NCI-H226 (cell line): ENCODE data around the gene RMND5A.

ENCODE experiments used
- DNase-seq: peaks from one replicate; pipeline ENCODE4 v3.0.0-alpha.2; 2015

Gene RMND5A

GRCh38 chr2:86768189-86768949 is 48.3 kb downstream of the RMND5A start:
- DNase-seq = peak; percentile 56

DNA sequence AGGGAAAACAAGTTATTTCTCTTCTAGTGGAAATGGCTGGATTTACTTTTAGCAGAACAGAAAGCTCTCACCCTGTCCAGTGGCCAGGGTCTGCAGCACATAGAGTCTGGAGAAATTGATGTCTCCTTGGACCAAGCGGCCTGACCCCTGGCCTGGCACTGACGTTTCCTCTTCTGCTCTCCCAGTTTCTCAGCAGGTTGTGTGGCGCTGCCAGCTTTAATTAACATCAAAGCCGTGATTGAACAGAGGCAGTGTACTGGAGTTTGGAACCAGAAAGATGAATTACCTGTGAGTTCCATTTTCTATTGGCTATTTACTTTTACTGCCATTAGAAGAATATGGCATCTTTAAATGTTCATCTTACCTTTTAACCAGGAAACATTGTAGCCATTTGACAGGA is 49.7 kb downstream of the RMND5A start:
- no peak for DNase-seq

DNA sequence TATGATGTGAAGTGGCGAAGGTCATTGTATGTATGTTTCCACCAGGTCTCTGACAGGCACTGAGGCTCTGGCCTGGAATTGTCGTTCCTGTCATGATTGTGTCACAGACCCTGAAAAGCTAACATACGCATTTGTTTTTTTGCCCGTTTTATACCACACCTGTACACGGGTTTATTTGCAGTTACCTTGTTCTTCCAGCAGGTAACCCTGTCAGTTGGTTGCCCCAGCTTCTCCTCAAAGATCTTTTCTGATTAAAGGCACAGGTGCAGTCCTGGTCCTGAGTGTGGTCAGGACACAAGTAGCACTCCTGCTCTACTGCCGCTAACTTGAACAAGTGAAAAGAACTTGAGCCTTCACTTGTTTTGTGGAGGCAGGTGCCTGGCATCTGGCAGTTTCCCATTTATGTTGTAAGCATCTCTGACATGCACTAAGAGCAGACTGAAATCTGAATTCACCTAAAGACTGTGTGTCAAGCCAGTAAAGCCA is 50.8 kb downstream of the RMND5A start:
- no peak for DNase-seq

GRCh38 chr2:86772611-86773010 is 52.5 kb downstream of the RMND5A start:
- no peak for DNase-seq

DNA sequence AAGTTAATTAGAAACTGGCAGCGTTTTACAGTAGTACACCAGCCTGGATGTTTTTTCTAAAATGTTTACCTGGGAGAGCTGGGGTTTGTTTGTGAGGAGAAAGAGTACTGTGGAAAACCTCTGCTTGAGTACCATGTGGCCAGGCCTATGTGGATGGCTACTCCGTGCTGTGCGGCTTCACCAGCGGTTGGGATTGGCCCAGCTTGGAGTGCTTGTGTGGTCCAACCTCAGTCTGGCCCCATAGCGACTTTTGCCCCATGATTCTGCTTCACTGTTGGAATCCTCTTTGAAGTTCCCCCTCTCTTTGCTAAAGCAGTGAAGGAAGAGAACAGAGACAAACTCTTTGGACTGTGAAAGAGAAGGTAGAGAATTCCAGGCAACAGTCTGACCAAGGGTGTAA is 54.8 kb downstream of the RMND5A start:
- no peak for DNase-seq

DNA sequence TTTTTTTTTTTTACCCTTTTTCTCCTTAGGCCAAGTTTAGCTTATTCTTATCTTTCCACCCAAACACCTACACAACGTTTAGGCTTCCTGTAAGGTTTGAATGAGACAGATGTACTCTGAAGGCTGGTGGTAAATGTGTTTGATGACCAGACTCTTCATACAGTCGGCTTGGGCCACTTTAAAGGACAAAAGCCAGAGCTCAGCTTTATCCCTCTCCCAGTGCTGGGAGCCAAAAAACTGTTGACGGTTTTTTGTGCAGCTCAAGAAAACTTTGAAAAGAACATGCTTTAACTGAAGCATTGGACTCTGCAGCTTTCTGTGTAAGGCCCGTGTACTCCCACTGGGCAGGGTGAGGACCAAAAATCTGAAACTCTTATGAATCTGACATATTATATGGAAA is 55.2 kb downstream of the RMND5A start:
- DNase-seq = no peak

DNA sequence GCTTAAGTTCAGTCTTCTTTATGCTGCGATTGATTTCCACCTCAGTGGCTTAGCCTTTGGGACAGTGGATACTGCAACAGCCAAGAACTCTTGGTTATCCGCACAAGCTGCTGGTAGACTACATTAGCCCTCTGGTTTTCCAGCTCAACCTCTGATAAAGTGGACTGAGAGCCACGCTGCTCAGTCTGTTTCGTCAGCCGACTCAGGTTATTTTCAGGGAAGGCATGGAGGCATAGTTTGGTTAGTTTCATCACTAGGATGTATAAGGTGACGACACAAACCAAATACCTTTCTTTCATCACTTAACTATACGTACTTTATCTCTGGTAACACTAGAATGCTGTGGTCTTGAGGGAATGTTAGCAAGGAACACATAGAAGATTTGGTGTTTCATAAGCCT is 56.4 kb downstream of the RMND5A start:
- no peak for DNase-seq

DNA sequence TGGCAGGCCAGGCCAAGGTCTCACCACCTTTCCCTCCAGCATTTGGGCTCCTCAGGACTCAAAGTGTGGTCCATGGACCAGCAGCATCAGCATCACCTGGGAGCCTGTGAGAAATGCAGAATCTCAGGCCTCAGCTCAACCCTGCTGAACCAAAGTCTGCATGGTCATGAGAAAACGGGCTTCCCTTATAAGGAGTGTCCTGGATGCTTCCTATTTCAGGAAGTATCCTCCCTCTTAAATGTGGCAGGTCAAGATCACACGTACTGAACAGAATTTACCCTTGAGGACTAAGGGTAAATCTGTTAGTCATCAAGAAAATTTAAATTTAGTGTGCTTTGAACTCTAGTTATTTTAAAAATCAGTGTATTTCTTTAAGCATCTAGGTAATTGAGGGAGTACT is 58.9 kb downstream of the RMND5A start:
- DNase-seq = no peak

GRCh38 chr2:86779971-86780370 is 59.9 kb downstream of the RMND5A start:
- DNase-seq = no peak

GRCh38 chr2:86781363-86781762 is 61.3 kb downstream of the RMND5A start:
- DNase-seq = no peak

- DNase-seq = no peak
Measured at GRCh38 chr2:86782748-86783147, 62.7 kb downstream of the RMND5A start.

DNA sequence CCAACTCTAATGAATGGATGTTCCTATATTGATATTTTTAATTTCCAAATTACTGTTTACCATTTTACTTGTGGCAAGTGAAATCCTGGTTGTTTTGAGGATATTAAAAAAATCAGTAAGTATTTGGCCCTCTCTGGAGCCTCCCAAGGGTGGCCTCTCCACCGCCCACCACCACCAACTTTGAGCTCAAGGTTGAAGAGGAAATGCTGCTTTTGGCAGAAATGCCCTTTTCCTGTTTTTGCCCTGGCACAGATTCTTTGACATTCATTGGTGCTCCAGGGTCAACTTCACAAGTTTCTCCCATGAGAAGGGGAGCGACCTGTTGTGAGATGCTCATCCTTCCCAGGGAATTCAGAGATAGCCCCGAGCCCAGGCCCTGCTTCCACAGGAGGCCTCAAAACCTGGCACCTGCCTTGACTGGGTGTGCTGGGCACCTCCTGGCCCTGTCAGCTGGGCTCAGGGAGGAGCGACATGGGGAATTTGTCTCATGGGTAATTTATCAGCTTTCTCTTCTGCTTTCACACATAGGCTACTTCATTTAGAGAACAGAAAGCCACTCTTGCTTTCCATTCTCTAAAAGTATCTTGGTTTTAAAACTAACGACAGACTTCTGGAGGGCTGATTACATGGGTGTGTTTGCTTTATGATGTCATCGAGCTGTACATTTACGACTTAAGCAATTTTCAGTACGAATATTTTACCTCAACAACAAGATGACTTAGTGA is 63.7 kb downstream of the RMND5A start:
- DNase-seq = no peak

- no peak for DNase-seq
Measured at GRCh38 chr2:86785456-86785855, 65.4 kb downstream of the RMND5A start.

DNA sequence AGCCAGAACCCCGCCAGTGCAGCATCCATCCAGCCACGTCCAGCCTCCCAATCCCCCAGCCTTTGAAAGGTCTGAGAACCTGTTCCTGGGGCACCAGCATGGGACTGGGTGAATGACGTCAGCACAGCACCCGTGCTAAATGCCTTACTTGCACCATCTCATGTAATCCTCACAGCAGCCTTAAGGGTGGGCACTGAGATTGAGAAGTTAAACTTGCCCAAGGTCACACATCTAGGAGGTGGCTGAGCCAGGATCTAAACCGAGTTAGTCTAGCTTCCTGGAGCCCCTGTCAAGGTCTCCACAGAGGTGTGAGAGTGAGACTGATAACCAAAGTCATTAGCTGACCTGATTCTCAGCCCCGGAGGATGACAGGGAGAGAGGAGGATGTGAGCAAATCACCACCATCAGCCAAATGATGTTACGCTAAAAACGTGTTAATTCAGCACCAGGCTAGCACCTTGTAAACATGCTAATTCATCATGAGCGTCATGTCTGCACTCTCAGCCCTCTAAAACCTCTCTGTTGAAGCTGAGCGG is 66.0 kb downstream of the RMND5A start:
- DNase-seq = no peak

DNA sequence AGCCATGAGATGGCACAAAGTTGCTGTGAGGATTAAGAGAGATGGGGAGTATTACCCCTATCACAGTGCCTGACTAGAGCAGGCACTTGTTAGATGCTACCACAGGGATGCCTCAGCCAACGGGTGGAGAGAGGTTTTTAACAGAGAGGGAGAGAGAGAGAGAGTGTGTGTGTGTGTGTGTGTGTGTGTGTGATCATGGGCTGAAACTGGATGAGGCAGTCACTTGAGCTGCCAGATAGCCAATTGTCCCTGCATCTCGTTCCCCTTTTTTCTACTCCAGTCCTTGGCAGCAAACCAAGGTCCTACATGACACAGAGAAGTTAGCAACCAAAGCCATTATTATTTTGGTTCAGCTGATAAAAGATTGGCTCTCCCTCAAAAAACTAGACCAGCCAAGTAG is 67.6 kb downstream of the RMND5A start:
- no peak for DNase-seq

GRCh38 chr2:86788165-86788564 is 68.1 kb downstream of the RMND5A start:
- no peak for DNase-seq

- DNase-seq = no peak
Measured at GRCh38 chr2:86788881-86789686, 69.0 kb downstream of the RMND5A start.

DNA sequence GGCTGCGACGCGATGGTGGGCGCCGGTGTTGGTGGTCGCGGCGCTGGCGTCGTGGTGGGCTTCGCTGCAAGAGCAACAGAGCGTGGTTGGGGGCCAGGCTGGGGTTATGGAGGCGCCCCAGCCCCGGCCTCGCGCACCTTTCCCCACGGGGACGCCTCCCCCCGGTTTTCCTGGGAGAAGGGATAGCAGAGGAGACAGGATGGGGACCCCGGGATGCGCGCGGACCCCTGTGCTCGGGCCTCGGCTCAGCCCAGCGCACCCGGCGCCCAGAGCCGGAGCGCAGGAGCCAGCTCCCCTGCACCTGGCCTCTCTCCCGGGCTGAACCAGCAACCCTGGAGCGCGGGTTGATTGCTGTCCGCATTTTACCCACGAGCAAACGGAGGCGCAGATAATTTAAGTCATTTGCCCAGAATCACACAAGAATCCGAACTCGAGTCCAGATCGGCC is 69.6 kb downstream of the RMND5A start:
- no peak for DNase-seq

- DNase-seq = no peak
Measured at GRCh38 chr2:86790134-86790675, 70.1 kb downstream of the RMND5A start.

DNA sequence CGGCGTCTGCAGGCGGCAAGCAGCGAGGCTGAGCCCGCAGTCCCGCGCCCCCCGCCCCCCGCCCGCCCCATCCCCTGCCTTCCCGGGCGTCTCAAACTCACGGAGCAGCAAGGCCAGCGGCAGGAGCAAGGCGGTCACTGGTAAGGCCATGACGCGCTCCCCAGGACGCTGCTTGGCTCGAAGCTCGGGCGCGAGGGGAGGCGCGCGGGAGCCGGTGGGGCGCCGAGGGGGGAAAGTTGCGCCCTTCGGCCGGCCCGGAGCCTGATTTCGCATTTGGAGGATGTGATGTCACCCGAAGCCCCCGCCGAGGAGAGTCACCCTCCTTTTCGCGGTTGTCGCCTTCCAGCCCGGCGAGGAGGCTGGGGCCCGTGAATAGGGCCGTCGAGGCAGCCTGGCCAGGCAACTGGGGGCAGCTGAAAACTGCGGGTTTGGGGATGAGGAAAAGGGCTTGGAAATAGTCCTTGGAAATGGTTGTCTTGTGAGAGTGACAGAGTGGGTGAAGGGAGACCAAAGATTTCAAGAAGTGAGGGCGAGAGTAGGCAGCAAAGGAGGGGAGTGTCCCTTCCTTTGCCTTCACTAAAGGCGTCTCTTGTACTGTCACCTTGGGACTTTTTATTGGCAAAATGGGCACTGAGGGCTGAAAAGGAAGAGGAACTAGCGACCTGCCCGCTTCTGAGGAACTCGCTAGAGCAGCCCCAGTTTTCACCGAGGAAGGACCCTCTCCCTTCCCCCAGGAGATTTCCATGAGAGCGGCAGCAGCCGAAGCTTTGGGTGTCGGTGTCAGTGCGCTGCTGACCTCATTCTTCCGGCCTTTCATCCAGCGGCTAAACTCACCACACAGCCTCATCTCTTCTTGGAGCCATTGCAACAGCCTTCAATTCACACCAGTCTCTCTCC is 70.8 kb downstream of the RMND5A start, which contains the start of gene CD8A:
CD8A (minus strand) TSS at position 238 of the 897 bp plus-strand sequence; CDS start at position 150, 88 bp downstream.
- DNase-seq = no peak

DNA sequence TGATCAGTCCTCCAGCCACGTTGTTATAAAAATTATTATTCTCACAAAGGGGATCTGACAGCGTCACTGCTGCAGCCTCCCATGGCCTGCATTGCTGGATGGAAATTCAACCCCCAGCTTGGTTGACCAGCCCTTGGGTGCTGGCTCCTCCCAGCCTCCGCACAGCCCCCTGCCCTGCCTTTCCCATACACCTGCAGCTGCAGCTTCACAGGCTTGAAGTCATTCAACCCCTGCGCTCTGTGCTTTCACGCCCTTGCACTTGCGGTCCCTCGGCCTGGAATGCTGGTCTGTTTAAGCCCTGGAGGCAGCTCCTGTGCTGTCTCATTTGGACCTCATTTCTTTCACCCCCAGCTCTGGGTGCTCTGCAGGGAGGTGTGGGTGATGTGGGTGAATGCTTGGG is 71.5 kb downstream of the RMND5A start:
- no peak for DNase-seq

GRCh38 chr2:86793752-86794151 is 73.7 kb downstream of the RMND5A start:
- DNase-seq = no peak
